ENCODE data around the gene NAV2. TPM values are rescaled to one million over a fixed set of nuclear protein-coding genes. Genes with fewer than 3 reads are reported as not detected.
A peak's percentile ranks its signal among the peaks of the same experiment; 100 is the strongest.

Gene NAV2
- total RNA-seq, 1 donor from 2014 or later, result 1.8 TPM

GRCh38 chr11:20035701-20036601 lies 323.3 kb downstream of the NAV2 start:
- peak; percentile 73 to 88 for DNase-seq (ENCODE audit: low read depth in 2 of 2)

GRCh38 chr11:20036626-20037335 lies 324.1 kb downstream of the NAV2 start:
- DNase-seq (ENCODE audit: low read depth in 2 of 2), result no peak

- no peak for DNase-seq (ENCODE audit: low read depth in 2 of 2)
Observed at GRCh38 chr11:20037396-20038153, 324.9 kb downstream of the NAV2 start.

GRCh38 chr11:20038412-20038811 lies 325.8 kb downstream of the NAV2 start:
- DNase-seq (ENCODE audit: low read depth in 2 of 2), result no peak

- DNase-seq (ENCODE audit: low read depth in 2 of 2), result no peak
Observed at GRCh38 chr11:20038972-20039371, 326.3 kb downstream of the NAV2 start.

- no peak for DNase-seq (ENCODE audit: low read depth in 2 of 2)
Observed at GRCh38 chr11:20041499-20041898, 328.9 kb downstream of the NAV2 start.

GRCh38 chr11:20042045-20042639 lies 329.5 kb downstream of the NAV2 start:
- peak in 1 of 2 donors; percentile 46 for DNase-seq (ENCODE audit: low read depth in 2 of 2)

- no peak for DNase-seq (ENCODE audit: low read depth in 2 of 2)
Observed at GRCh38 chr11:20042811-20043341, 330.2 kb downstream of the NAV2 start.

GRCh38 chr11:20043992-20044391 lies 331.4 kb downstream of the NAV2 start:
- DNase-seq (ENCODE audit: low read depth in 2 of 2), result no peak

GRCh38 chr11:20045098-20045688 lies 332.6 kb downstream of the NAV2 start:
- DNase-seq (ENCODE audit: low read depth in 2 of 2), result no peak

GRCh38 chr11:20046416-20046815 lies 333.8 kb downstream of the NAV2 start:
- no peak for DNase-seq (ENCODE audit: low read depth in 2 of 2)

- no peak for DNase-seq (ENCODE audit: low read depth in 2 of 2)
Observed at GRCh38 chr11:20047006-20047768, 334.6 kb downstream of the NAV2 start.

- DNase-seq (ENCODE audit: low read depth in 2 of 2), result no peak
Observed at GRCh38 chr11:20047769-20048154, 335.1 kb downstream of the NAV2 start.

GRCh38 chr11:20048246-20048645 lies 335.6 kb downstream of the NAV2 start:
- no peak for DNase-seq (ENCODE audit: low read depth in 2 of 2)

- DNase-seq (ENCODE audit: low read depth in 2 of 2), result no peak
Observed at GRCh38 chr11:20048707-20049106, 336.1 kb downstream of the NAV2 start.

- no peak for DNase-seq (ENCODE audit: low read depth in 2 of 2)
Observed at GRCh38 chr11:20049231-20049630, 336.6 kb downstream of the NAV2 start.

- DNase-seq (ENCODE audit: low read depth in 2 of 2), result no peak
Observed at GRCh38 chr11:20050048-20050447, 337.4 kb downstream of the NAV2 start.

- DNase-seq (ENCODE audit: low read depth in 2 of 2), result no peak
Observed at GRCh38 chr11:20050551-20051333, 338.1 kb downstream of the NAV2 start.

Measured in lung microvascular endothelial cell (primary cell).